ENCODE results near the gene C2CD3.
A peak's percentile ranks its signal among the peaks of the same experiment; 100 is the strongest.
"Not testable (repeated sequence)": the region's sequence is repeated elsewhere in the genome, so short reads cannot be mapped to it uniquely, and the experiment has no call there.

Gene C2CD3

GRCh38 chr11:73989156-73989555, 181.6 kb downstream of the C2CD3 start:
- POLR2A ChIA-PET (ENCODE audit: low non-redundant PET): no interaction called here
- CTCF ChIA-PET: no interaction called here

DNA sequence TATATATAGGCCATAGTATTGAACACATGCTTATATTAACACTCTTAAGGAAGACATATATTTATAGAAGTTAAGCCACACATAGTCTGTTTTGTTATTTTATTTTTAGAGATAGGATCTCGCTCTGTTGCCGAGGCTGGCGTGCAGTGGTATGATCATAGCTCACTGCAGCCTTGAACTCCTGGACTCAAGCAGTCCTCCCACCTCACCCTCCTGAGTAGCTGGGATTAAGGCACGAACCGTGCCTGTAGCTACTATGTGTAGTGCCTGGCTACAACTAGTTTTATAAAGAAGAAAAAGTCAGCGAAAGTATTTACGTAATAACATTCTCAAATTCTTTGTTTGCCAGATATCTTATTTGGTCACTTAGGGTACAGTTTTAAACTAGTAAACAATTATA, 182.6 kb downstream of the C2CD3 start:
- TF ChIP-seq CTCF (conservative IDR thresholded peaks at IDR 0.05; ENCODE audit: low read depth): no peak
- CTCF ChIA-PET: no interaction called here
- DNase-seq (ENCODE audit: low spot score): no peak
- POLR2A ChIA-PET (ENCODE audit: low non-redundant PET): no interaction called here
- H3K27ac ChIP-seq: no peak overlapping the region

More at GRCh38 chr11:73989156-73989555, 181.6 kb downstream of the C2CD3 start:
- no peak overlapping the region for H3K27ac ChIP-seq
- no peak for TF ChIP-seq CTCF (conservative IDR thresholded peaks at IDR 0.05; ENCODE audit: low read depth)
- no peak for DNase-seq (ENCODE audit: low spot score)

DNA sequence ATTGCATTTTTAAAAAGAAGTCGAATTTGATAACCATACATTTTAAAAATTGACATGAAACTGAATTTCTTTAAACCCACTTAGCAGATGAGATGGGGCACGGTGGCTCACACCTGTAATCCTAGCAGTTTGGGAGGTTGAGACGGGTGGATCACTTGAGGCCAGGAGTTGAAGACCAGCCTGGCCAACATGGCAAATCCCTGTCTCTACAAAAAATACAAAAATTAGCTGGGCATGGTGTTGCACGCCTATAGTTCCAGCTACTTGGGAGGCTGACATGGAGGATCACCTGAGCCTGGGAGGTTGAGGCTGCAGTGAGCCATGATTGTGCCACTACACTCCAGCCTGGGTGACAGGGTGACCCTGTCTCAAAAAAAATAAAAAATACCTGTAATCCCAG, 185.1 kb downstream of the C2CD3 start:
- H3K27ac ChIP-seq; DNase-seq (ENCODE audit: low spot score); POLR2A ChIA-PET (ENCODE audit: low non-redundant PET): not testable (repeated sequence)
- CTCF ChIA-PET: interaction anchor here (0.5 to 0.7 kb wide), 2 partner anchors 19 to 475 kb away, joined by 4 read pairs; no protein-coding TSS in a partner anchor

DNA sequence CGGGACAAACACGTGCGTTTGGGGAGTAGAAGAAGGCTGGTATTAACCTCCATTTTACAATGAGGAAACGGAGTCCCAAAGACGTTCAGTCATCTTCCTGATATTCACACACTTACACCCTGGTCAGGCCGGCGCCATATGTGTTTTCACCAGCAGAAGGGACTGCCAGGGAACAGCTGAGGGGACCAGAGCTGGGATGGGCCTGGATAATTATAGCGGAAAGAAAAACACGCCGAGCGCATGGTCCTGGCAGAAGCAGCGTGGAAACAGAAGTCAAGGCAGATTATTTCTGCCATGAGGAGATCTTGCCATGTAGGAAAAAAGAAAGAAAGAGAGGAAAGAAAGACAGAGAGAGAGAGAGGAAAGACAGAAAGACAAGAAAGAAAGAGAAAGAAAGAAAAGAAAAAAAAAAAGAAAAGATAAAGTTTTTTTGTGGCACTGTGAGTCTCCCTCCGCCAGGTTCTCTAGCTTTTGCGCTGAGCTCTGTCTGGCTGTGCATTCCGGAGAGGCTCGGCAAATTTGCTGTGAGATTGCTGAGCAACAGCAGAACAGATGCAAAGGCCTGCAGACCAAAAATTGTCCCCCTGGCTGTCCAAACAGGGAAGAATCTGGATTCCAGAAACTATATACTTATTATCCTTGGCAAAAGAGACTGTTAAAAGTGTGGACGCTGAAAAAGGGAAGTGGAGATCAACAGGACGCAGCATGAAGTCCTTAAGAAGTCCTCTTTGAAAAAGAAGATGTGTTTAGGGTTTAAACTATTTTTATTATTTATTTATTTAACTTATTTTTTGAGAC, 186.9 kb downstream of the C2CD3 start:
- no peak for TF ChIP-seq CTCF (conservative IDR thresholded peaks at IDR 0.05; ENCODE audit: low read depth)
- POLR2A ChIA-PET (ENCODE audit: low non-redundant PET): interaction anchor here (0.6 kb wide), 1 partner anchor 43 kb away, joined by 3 read pairs; no protein-coding TSS in a partner anchor
- CTCF ChIA-PET: no interaction called here
- peak overlapping the region; percentile 90 for H3K27ac ChIP-seq
- DNase-seq (ENCODE audit: low spot score): no peak

DNA sequence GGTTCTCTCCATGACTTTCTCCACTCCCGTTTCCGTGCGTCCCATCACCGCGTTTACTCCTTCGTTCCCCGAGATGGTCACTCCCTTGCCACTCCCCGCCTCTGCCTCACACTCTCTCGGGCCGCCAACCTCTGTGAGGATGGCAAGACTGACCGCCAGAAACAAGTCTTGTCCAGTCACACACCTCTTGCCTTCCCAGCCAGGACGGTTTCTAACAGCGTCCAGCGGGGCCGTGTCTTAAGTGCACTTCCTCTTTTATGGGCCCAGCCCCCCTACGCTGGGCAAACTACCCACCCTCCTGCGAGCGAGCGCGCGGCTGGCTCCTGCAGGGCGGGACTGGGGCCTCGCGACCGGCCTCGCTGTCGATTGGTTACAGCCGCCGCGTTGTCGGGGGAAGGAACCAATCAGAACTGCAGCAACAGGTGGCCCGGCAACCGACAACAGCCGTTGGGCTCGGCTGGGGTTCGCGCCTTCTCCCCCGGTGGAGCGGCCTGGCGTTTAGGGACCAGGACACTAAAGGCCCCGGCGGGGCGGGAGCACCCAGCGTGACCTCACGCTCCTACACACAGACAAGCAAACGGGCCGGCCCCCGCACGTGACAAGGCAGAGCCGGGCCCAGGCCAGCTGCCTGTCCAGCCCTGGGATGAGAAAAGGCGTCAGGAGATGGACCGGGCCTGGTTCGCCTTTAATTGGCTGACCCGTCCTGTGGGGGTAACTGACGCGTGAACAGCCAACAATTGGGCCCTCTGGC, 187.6 kb downstream of the C2CD3 start:
- peak overlapping the region; percentile 90 for H3K27ac ChIP-seq
- ChIA-PET POLR2A (ENCODE audit: low non-redundant PET) (interaction anchor here (0.6 kb wide), 1 partner anchor 44 kb away, joined by 3 read pairs; no protein-coding TSS in a partner anchor), CTCF (no interaction called here)
- peak; percentile 96 for DNase-seq (ENCODE audit: low spot score)
- no peak for TF ChIP-seq CTCF (conservative IDR thresholded peaks at IDR 0.05; ENCODE audit: low read depth)

DNA sequence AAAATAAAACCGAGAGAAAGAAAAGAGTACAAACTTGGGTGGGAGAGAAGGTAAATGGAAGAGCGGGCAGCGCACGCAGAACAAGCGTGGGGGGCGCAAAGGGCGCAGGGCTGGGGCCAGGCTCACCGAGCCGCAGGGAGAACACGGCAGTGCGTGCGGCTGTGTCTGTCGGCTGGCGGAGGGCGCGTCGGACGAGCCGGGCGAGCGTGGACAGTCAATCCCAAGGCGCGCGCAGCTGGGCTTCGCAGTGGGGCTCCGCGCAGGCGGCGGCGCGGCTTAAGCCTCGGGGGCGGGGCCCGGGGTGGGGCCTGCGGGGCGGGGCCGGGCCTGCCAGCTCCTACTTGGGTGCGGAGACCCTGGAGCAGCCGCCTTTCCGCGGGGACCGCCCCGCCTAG, 188.2 kb downstream of the C2CD3 start, which contains the start of gene UCP2:
Gene UCP2 (minus strand): TSS at position 249 of the 395 bp plus-strand sequence. CDS start 4,465 bp downstream, outside the sequence.
- DNase-seq (ENCODE audit: low spot score): peak; percentile 71
- ChIA-PET POLR2A (ENCODE audit: low non-redundant PET) (no interaction called here), CTCF (no interaction called here)
- TF ChIP-seq CTCF (conservative IDR thresholded peaks at IDR 0.05; ENCODE audit: low read depth): no peak
- H3K27ac ChIP-seq: peak within 1 kb of the TSS; percentile 90
